OCI-LY3 (cell line): ENCODE data around the gene LHCGR.

Source experiments
- EZH2phosphoT487 ChIP-seq: fragments of 200-600 bp; shearing (Covaris generic); IDR thresholded peaks from 2 replicates; pipeline ENCODE4 v1.6.1; 2018; ENCODE audit warnings: antibody characterized with exemption, mixed run types, low read depth
- TF ChIP-seq, protein P1 (sequence below): fragments of 200-600, 300-600 bp; sonication (generic); IDR thresholded peaks from 2 replicates; pipeline ENCODE4 v1.5.1; 2014; ENCODE audit warnings: antibody characterized with exemption, low read length, low read depth

- TF ChIP-seq, protein P1, sequence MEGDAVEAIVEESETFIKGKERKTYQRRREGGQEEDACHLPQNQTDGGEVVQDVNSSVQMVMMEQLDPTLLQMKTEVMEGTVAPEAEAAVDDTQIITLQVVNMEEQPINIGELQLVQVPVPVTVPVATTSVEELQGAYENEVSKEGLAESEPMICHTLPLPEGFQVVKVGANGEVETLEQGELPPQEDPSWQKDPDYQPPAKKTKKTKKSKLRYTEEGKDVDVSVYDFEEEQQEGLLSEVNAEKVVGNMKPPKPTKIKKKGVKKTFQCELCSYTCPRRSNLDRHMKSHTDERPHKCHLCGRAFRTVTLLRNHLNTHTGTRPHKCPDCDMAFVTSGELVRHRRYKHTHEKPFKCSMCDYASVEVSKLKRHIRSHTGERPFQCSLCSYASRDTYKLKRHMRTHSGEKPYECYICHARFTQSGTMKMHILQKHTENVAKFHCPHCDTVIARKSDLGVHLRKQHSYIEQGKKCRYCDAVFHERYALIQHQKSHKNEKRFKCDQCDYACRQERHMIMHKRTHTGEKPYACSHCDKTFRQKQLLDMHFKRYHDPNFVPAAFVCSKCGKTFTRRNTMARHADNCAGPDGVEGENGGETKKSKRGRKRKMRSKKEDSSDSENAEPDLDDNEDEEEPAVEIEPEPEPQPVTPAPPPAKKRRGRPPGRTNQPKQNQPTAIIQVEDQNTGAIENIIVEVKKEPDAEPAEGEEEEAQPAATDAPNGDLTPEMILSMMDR: no peak
- no peak for TF ChIP-seq EZH2phosphoT487
Observed at GRCh38 chr2:48736251-48736650, 19.3 kb downstream of the LHCGR start.
